K562 (cell line): ENCODE measurements around the gene GNB2. TPM values are rescaled to one million over a fixed set of nuclear protein-coding genes. Genes with fewer than 3 reads are reported as not detected.
"Not testable (repeated sequence)": the region's sequence is repeated elsewhere in the genome, so short reads cannot be mapped to it uniquely, and the experiment has no call there.

Source experiments
- ATAC-seq: fragments of 200-7000 bp; cut with Tn5 transposase; 3 replicates; pipeline ENCODE4 v1.9.1; 2020; ENCODE audit warnings: moderate library complexity
- BruUV-seq: library from RNA; stranded (reverse); fragments of 400-500 nt; replicated peaks from 2 replicates; lab custom pipeline; 2021; lab: Mats Ljungman, UMichigan
- CTCF ChIA-PET: fragments of 300-600 bp; formaldehyde crosslinking; extraction: SDS; loops from one replicate; lab custom pipeline; 2021; ENCODE audit warnings: low intra/inter-chr PET ratio; lab: Yijun Ruan, JAX
- POLR2A ChIA-PET: fragments of 300-600, 350-650 bp; sonication (Branson Sonifier 250); formaldehyde crosslinking; extraction: SDS; loops from one replicate; lab custom pipeline; 2021; ENCODE audit warnings: antibody characterized with exemption, inconsistent platforms; lab: Yijun Ruan, JAX
- DNase-seq, 4 experiments: peaks; one replicate each; pipeline versions ENCODE4 v3.0.0 to v3.0.0-alpha.2; 2011 to 2018; ENCODE audit warnings: low spot score in 3 of 4, mixed read lengths in 3 of 4; ENCODE audit errors: extremely low read depth in 1 of 4
- FAIRE-seq: peaks from 2 replicates; lab custom pipeline; 2011; peaks lifted over from hg19 to GRCh38; lab: Jason Lieb, UNC
- H2AFZ ChIP-seq: 2 replicates; pipeline ENCODE4 v1.6.0; 2011; ENCODE audit warnings: low read depth, low read length, control low read depth, inconsistent platforms
- H3K27ac ChIP-seq: fragments of 200-600 bp; 3 replicates; pipeline ENCODE4 v1.8.0; 2011; ENCODE audit warnings: low read depth, mild to moderate bottlenecking, control low read depth, inconsistent platforms, low read length, moderate library complexity, mixed read lengths; ENCODE audit errors: extremely low read depth
- H3K27me3 ChIP-seq, 2 experiments: fragments of 300-600 bp in 1 of 2; 2 replicates in 1 of 2; 3 replicates in 1 of 2; pipeline versions ENCODE4 v1.6.0 to v1.8.0; 2011; ENCODE audit warnings: inconsistent platforms in 2 of 2, low read length in 2 of 2, mild to moderate bottlenecking in 1 of 2, mixed read lengths in 1 of 2, moderate library complexity in 1 of 2; ENCODE audit not compliant: control insufficient read depth in 2 of 2, insufficient read depth in 2 of 2
- H3K36me3 ChIP-seq: fragments of 300-600 bp; 3 replicates; pipeline ENCODE4 v1.8.0; 2011; ENCODE audit warnings: mild to moderate bottlenecking, low read length, inconsistent platforms; ENCODE audit not compliant: control insufficient read depth, insufficient read depth
- H3K4me1 ChIP-seq, 2 experiments: fragments of 200-600 bp in 1 of 2; replicated peaks in 1 of 2; 2 replicates in 1 of 2; 3 replicates in 1 of 2; pipeline versions ENCODE4 v1.5.1 to v1.8.0; 2011; ENCODE audit warnings: inconsistent platforms in 2 of 2, low read length in 2 of 2, mild to moderate bottlenecking in 1 of 2, mixed read lengths in 1 of 2, moderate library complexity in 1 of 2; ENCODE audit not compliant: control insufficient read depth in 2 of 2, insufficient read depth in 2 of 2
- H3K4me2 ChIP-seq: 2 replicates; pipeline ENCODE4 v1.6.1; 2011; ENCODE audit warnings: low read length, control low read depth, inconsistent platforms, mixed read lengths; ENCODE audit not compliant: insufficient read depth
- H3K4me3 ChIP-seq: fragments of 200-600 bp; sonication (generic), shearing (Covaris generic); 2 replicates; pipeline ENCODE4 v1.5.1; 2016; ENCODE audit warnings: control low read depth, inconsistent platforms
- H3K79me2 ChIP-seq: fragments of 200-600 bp; 3 replicates; pipeline ENCODE4 v1.8.0; 2011; ENCODE audit warnings: low read length, inconsistent platforms; ENCODE audit not compliant: control insufficient read depth, insufficient read depth
- H3K9ac ChIP-seq, 2 experiments: 2 replicates each; pipeline versions ENCODE4 v1.6.0 to v1.6.1; 2011; ENCODE audit warnings: low read depth in 2 of 2, low read length in 2 of 2, control low read depth in 1 of 2, inconsistent platforms in 1 of 2, mild to moderate bottlenecking in 1 of 2, mixed read lengths in 1 of 2; ENCODE audit not compliant: insufficient read depth in 1 of 2
- H3K9me1 ChIP-seq: one replicate; pipeline ENCODE4 v1.6.0; 2011; ENCODE audit warnings: inconsistent platforms, mild to moderate bottlenecking, low read length, moderate library complexity; ENCODE audit not compliant: control insufficient read depth, insufficient read depth
- H3K9me3 ChIP-seq: replicated peaks from 2 replicates; pipeline ENCODE4 v1.5.1; 2011; ENCODE audit warnings: low read depth, low read length, inconsistent platforms; ENCODE audit not compliant: control insufficient read depth, insufficient read depth
- H4K20me1 ChIP-seq: replicated peaks from 2 replicates; pipeline ENCODE4 v1.6.1; 2011; ENCODE audit warnings: low read length, inconsistent platforms, mixed read lengths; ENCODE audit not compliant: control insufficient read depth, insufficient read depth
- ADNP ChIP-seq: fragments of 200-800 bp; sonication (Bioruptor generic); IDR thresholded peaks from 2 replicates; pipeline ENCODE4 v1.6.1; 2016; ENCODE audit warnings: missing genetic modification characterization, missing compliant biosample characterization
- BCOR ChIP-seq: fragments of 450-650 bp; IDR thresholded peaks from 2 replicates; pipeline ENCODE4 v1.6.1; 2016
- BRD9 ChIP-seq: fragments of 450-650 bp; IDR thresholded peaks from 2 replicates; pipeline ENCODE4 v1.6.1; 2018; ENCODE audit warnings: low read depth; ENCODE audit not compliant: partially characterized antibody
- FOXJ2 ChIP-seq: fragments of 200-800 bp; sonication (Bioruptor generic); IDR thresholded peaks from 2 replicates; pipeline ENCODE4 v1.6.1; 2016; ENCODE audit warnings: missing genetic modification characterization, missing compliant biosample characterization
- KDM1A ChIP-seq, 2 experiments: fragments of 450-650 bp; IDR thresholded peaks; 2 replicates each; pipeline ENCODE4 v1.6.1; 2016; ENCODE audit warnings: mild to moderate bottlenecking in 2 of 2
- NONO ChIP-seq, 2 experiments: fragments of 200-400 bp in 1 of 2; fragments of 450-650 bp in 1 of 2; formaldehyde crosslinking in 1 of 2; IDR thresholded peaks; 2 replicates each; pipeline ENCODE4 v1.6.1; 2017; ENCODE audit warnings: low read depth in 2 of 2, mild to moderate bottlenecking in 2 of 2, moderate library complexity in 2 of 2, low read length in 1 of 2
- RBM25 ChIP-seq: fragments of 200-400 bp; formaldehyde crosslinking; IDR thresholded peaks from 2 replicates; pipeline ENCODE4 v1.6.1; 2018; ENCODE audit warnings: low read length, low read depth, moderate library complexity; ENCODE audit not compliant: severe bottlenecking
- RBM39 ChIP-seq: fragments of 200-400 bp; formaldehyde crosslinking; optimal IDR thresholded peaks from 2 replicates; pipeline ENCODE3; 2018; ENCODE audit warnings: low read depth, low read length
- SMAD4 ChIP-seq: fragments of 250-450 bp; sonication (Bioruptor Pico); conservative IDR thresholded peaks from 2 replicates; pipeline ENCODE4 v1.8.0; 2021; ENCODE audit warnings: inconsistent platforms, mild to moderate bottlenecking, moderate library complexity
- ZNF121 ChIP-seq: sonication (generic); formaldehyde crosslinking; conservative IDR thresholded peaks from 2 replicates; pipeline ENCODE4 v1.8.0; 2022; ENCODE audit warnings: missing genetic modification reagents
- ZNF398 ChIP-seq: fragments of 250-450 bp; sonication (Bioruptor Pico); IDR thresholded peaks from 2 replicates; pipeline ENCODE4 v1.8.0; 2021; ENCODE audit warnings: moderate library complexity, mild to moderate bottlenecking, inconsistent platforms
- WGBS: fragments of 100-300 bp; shearing (Covaris generic); methylation state at CpG from one replicate; pipeline ENCODE4 v1.1.6; 2016; ENCODE audit warnings: low coverage, mixed read lengths; ENCODE audit not compliant: insufficient coverage; ENCODE audit errors: missing lambda C conversion rate; 5-methylcytosine and 5-hydroxymethylcytosine counted together
- in situ Hi-C: fragments of 300-500 bp; cut with MboI; formaldehyde crosslinking; loops from 4 replicates; pipeline ENCODE4 v1.15.0; 2018; ENCODE audit warnings: inconsistent platforms, mixed read lengths
- intact Hi-C: fragments of 100-400 bp; cut with micrococcal nuclease; formaldehyde crosslinking; loops from 2 replicates; pipeline ENCODE4 v1.14.2; 2022
- polyA plus RNA-seq, 8 experiments: library from polyadenylated mRNA; depleted of rRNA in 4 of 8; stranded (reverse) in 5 of 8; unstranded in 3 of 8; fragments of >200 nt; fragmentation: Nextera tagmentation in 2 of 8; fragmentation: Illumina TruSeq in 1 of 8; extraction: Ambion mirVana in 2 of 8; extraction: Trizol in 1 of 8; gene quantifications; 2 replicates each; pipeline versions ENCODE4 v1.2.1 to v1.2.3, GENCODE V29; 2011 to 2014; ENCODE audit warnings: inconsistent platforms in 1 of 8, missing spikeins in 1 of 8
- total RNA-seq, 7 experiments: library from RNA; depleted of rRNA in 6 of 7; stranded (reverse); fragments of >200 nt in 6 of 7; fragmentation: Illumina TruSeq in 2 of 7; extraction: Trizol in 2 of 7; gene quantifications; 2 replicates each; pipeline versions ENCODE4 v1.2.1 to v1.2.3, GENCODE V29; 2011 to 2021; ENCODE audit warnings: low replicate concordance in 1 of 7

Gene GNB2
- total and polyA plus RNA-seq, 9 of the 15 experiments (the other 6 are each of a cell fraction or from before 2014, with no cell fraction given), result 0.65 to 320 (median 104) TPM

GRCh38 chr7:100723732-100724275, 50.3 kb downstream of the GNB2 start (continued):
- TF ChIP-seq SMAD4 (CRISPR knock-in tag) (no peak), ZNF398 (CRISPR knock-in tag) (no peak), NONO (IDR thresholded peaks at IDR 0.05; ENCODE audit: low read depth in 2 of 2, low read length in 1 of 2) (no peak), FOXJ2 (tag) (no peak), ADNP (no peak), ZNF121 (CRISPR knock-in tag) (no peak), RBM39 (no peak), BRD9 (no peak)

- H3K4me1 ChIP-seq, result peaks cover 6 to 30% of the 10 kb centered on the region in 2 experiments; a peak in 3 of 5 replicates
- H3K9ac ChIP-seq, H3K27ac ChIP-seq, H3K36me3 ChIP-seq, H3K9me1 ChIP-seq, ATAC-seq, in situ Hi-C loops, BruUV-seq, DNase-seq, H3K79me2 ChIP-seq, H3K4me3 ChIP-seq, H3K9me3 ChIP-seq, H4K20me1 ChIP-seq, FAIRE-seq, H3K4me2 ChIP-seq, H2AFZ ChIP-seq, POLR2A ChIA-PET: not testable (repeated sequence)
- H3K27me3 ChIP-seq, result peaks cover 4 to 24% of the 10 kb centered on the region in 2 experiments; a peak in 4 of 5 replicates
- WGBS, result 48% methylated on average over 2 of the region's 2 CpGs
- CTCF ChIA-PET, result interaction anchor here (1.5 to 2.2 kb wide), 2 partner anchors 19 to 254 kb away, joined by 7 to 16 read pairs; partner anchors contain the start of gene POP7
- intact Hi-C loops, result loop anchor here (2.0 to 10.0 kb wide), 3 partner anchors 160 to 320 kb away; no protein-coding TSS in a partner anchor
- TF ChIP-seq ZNF121 (CRISPR knock-in tag) (peak; percentile 89), RBM25 (peak; percentile 37), KDM1A (IDR thresholded peaks at IDR 0.05) (0 out of 4 replicates have a peak, but pooled peaks of 1 of the 2 experiments have one; percentile 12), BCOR (peak; percentile 64)
Measured at GRCh38 chr7:100724364-100724763, 50.8 kb downstream of the GNB2 start.
